Erythroblast (primary cell): ENCODE results near the gene TMEM164.

Experiments used
- GATA1 ChIP-seq: IDR thresholded peaks from 2 replicates; pipeline ENCODE4 v1.6.1; 2011; ENCODE audit warnings: low read depth, mild to moderate bottlenecking, control low read depth, low read length, moderate library complexity
- POLR2A ChIP-seq: IDR thresholded peaks from 2 replicates; pipeline ENCODE4 v1.6.1; 2011; ENCODE audit warnings: mild to moderate bottlenecking, low read length

DNA sequence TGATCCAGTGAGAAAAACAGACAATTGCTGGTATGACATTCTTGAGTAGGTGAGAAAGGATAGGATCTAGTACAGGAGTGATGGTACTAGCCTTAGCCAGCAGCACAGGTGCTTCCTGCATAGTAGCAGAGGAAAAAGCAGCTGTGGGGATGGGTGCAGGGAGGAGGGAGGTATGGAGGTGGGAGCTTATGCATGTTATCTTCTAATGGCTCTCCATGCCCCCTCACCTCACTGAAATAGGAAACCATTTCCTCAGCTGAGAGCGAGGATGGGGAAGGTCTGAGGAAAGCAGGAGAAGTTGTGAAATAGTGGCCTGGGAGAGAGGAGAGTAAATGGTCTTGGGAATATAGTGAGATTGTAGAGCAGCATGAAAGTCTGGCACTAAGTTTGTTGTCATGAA lies 136.3 kb downstream of the TMEM164 start:
- TF ChIP-seq POLR2A (no peak), GATA1 (no peak)
